Epithelial cell of esophagus (primary cell): ENCODE results near the gene FPR3.
"Not testable (repeated sequence)": the region's sequence is repeated elsewhere in the genome, so short reads cannot be mapped to it uniquely, and the experiment has no call there.

ENCODE experiments used
- DNase-seq: peaks from one replicate; pipeline ENCODE4 v3.0.0; 2010; ENCODE audit warnings: low read depth
- H3K4me3 ChIP-seq: 2 replicates; pipeline ENCODE4 v1.5.1; 2011; ENCODE audit warnings: mild to moderate bottlenecking, low read length, control low read depth
- TF ChIP-seq, protein P1 (sequence below): IDR thresholded peaks from 2 replicates; pipeline ENCODE4 v1.5.1; 2011; ENCODE audit warnings: low read depth, mild to moderate bottlenecking, low read length, control low read depth, inconsistent platforms; ENCODE audit not compliant: insufficient read depth; ENCODE audit errors: missing control alignments

FPR3 gene

DNA sequence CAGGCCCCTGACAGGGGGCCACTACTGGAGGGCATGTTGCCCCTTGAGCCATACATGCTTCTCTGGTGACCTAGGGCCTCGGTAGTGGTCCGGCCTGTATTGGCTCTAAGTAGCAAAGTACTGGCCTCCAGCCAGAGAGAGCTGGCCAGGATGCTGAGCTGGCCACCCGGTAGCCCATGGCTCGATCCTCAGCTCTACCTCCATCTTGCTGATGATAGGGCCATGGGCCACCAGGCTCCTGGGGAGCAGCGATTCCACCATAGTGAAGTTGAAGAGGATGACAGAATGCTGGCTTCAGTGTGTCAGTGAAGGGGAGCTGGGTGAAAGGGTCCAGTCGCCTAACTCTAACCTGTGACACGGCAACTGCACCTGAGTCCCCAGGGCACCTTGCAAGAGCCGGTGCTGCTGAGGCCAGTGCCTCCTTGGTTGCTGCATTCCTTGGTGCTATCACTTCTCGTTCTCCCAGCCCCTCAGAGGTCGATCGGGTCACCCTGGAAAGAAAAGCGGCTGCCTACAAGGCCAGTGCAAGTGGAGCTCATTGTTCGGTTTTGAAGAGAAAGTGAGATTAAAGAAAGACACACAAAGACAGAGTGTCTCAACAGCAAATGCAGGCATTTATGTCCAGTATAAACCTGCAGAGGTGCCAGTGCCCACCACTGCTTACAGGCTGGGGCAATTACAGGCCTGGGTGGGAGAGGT, 5.0 kb downstream of the FPR3 start:
- TF ChIP-seq, protein P1, sequence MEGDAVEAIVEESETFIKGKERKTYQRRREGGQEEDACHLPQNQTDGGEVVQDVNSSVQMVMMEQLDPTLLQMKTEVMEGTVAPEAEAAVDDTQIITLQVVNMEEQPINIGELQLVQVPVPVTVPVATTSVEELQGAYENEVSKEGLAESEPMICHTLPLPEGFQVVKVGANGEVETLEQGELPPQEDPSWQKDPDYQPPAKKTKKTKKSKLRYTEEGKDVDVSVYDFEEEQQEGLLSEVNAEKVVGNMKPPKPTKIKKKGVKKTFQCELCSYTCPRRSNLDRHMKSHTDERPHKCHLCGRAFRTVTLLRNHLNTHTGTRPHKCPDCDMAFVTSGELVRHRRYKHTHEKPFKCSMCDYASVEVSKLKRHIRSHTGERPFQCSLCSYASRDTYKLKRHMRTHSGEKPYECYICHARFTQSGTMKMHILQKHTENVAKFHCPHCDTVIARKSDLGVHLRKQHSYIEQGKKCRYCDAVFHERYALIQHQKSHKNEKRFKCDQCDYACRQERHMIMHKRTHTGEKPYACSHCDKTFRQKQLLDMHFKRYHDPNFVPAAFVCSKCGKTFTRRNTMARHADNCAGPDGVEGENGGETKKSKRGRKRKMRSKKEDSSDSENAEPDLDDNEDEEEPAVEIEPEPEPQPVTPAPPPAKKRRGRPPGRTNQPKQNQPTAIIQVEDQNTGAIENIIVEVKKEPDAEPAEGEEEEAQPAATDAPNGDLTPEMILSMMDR: no peak
- no peak for DNase-seq
- no peak overlapping the region for H3K4me3 ChIP-seq

DNA sequence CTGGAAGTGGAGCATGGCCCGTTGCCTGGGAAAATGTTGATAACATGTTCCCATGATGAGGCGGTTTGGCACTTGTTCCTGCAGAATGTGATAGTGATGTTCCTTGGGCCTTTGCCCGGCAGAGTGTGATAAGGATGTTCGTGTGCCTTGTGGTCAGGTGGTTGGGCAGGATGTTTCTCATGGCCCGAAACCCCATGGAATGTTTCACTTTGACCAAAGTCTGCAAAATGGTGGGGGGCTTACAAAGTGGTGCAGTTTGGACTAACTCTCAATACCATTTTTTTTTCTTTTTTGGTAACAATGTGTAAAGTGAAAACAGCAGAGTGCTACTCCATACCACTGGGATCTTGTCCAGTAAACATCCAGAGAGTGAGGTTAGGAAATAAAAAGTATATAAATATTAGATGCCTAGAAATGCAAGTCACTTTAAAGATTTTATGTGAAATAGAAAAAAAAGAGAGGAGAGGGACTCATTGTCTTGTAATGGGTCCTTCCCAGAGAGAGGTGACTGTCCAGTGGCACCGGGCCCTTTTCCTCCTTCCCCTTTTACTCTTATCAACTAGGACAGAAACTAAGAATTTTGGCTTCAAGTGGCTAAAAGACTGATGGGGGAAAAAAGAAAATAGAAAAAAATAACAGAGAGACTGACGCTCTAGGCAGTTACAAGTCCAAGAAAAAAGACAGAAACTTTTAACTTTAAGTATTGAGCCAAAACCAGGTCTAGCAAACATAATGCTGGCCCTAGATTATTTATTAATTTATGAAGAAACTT, 5.7 kb downstream of the FPR3 start:
- DNase-seq: no peak

DNA sequence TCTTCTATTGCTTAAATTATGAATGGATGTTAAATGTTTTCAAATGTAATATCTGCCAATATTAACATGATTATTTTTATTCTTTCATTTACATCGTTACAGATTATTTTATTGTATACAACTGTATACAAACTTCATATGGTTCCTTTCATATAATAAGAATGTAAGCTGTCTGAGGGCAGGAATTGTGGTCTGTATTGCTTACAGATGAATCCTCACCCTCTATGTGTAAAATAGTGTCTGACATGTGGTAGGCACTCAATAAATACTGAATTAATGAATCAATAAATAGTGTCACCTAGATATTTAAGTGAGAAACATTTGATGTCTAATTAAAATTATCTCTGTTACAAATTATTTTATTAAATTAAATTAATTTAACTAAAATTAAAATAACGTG, 7.8 kb downstream of the FPR3 start:
- no peak for DNase-seq
- H3K4me3 ChIP-seq: no peak overlapping the region
- TF ChIP-seq, protein P1: no peak

More for the DNA sequence above, 5.7 kb downstream of the FPR3 start:
- TF ChIP-seq, protein P1: no peak
- no peak overlapping the region for H3K4me3 ChIP-seq

DNA sequence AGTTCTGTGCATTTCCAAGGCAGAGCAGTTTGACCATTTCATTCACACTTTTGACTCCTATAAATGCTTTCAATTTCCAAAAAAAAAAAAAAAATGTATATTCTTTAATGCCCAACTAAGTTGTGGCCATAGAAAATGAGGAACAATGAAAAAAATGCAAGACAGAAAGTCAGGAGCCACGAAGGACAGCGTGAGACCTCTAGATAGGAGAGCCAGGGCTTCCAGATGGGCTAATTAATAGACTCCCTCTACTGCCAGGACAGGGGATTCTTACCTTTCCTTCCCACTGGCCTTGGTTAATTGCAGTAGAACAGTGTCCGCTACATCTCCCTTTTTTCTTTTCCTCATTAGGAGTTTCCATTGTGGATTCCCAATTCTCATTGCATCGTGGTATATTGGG, 8.6 kb downstream of the FPR3 start:
- TF ChIP-seq, protein P1: no peak

DNA sequence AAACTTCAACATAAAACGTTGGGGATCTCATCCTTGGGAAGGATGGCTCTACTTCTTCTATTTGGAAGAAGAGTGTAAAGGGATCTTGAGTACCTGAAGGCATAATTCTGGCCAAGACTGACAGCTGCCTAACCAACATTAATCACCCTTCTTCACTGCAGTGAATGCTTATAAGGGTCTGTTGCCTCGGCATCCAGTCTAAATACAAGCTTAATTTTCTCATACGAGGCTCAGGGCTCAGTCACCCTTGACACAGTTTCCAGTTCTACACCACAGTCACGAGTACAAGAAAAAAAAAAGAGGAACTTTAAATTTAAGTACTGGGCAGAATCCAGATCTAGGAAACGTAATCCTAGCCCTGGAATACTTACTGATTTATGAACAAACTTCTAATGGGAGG, 9.0 kb downstream of the FPR3 start:
- H3K4me3 ChIP-seq: no peak overlapping the region
- no peak for DNase-seq
- TF ChIP-seq, protein P1: no peak

More for the DNA sequence above, 8.6 kb downstream of the FPR3 start:
- H3K4me3 ChIP-seq: no peak overlapping the region
- DNase-seq: no peak

DNA sequence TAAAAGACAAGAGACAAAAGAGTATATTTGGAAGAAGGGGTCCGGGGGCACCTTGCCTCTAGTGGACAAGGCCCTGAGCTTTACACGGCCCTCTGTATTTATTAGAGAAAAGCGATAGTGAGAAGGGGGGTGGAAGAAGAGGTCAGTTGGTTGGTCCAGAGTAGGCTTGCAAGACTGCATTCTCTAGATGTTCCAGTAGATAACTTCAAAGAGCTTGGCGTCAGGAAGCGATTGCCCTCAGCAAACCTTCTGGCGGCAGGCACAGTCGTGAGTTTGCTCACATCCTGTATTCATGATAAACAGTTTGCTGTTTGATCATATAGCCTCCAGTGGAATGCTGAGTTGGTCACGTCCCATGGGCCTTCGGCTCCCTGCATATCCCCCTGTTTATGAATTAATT, 9.8 kb downstream of the FPR3 start:
- H3K4me3 ChIP-seq, DNase-seq: not testable (repeated sequence)

DNA sequence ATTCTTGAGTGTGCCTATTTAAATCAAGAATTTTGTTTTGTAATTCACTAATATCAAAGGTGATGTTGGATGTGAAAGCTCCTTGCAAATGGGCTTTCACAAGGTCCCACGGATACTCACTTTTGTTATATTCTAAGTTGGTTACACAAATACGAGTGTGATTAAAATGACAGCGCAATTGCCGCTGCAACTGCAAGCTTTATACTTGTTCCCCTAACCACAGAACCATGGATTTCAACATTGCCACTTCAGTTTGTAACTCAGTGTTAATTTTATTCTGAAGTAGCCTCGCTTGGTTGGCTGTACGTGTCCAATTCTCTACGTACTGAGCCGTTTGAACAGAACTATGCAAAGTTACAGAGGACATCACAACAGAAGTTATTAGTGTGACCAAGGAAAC, 10.4 kb downstream of the FPR3 start:
- not testable (repeated sequence) for DNase-seq, H3K4me3 ChIP-seq

DNA sequence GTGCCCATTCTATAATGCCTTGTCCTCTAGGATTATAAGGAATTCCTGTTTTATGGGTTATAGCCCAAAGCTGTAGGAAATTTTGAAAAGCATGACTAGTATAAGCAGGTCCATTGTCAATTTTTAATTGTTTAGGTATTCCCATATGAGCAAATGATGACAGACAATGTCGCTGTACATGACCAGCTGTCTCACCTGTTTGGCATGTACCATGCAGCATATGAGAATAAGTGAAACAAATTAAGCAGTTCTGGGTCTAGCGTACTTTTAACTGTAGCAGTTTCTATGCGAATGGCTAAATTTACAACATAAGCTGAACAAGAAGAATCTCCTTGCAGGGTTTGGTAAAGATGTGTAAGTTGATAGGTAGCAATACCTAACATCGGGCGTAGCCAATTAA, 11.6 kb downstream of the FPR3 start:
- not testable (repeated sequence) for DNase-seq

More for the DNA sequence above, 11.6 kb downstream of the FPR3 start:
- H3K4me3 ChIP-seq: not testable (repeated sequence)
